Effector memory CD8-positive, alpha-beta T cell (primary cell): ENCODE results near the gene CHRNA10.
"Not testable (repeated sequence)": the region's sequence is repeated elsewhere in the genome, so short reads cannot be mapped to it uniquely, and the experiment has no call there.

Source experiments
- ATAC-seq: fragments of 150-1000 bp; cut with Tn5 transposase; replicated peaks from 2 replicates; pipeline ENCODE4 v1.10.0; 2021; ENCODE audit warnings: mild to moderate bottlenecking, moderate library complexity
- DNase-seq, 3 experiments: peaks; one replicate each; pipeline ENCODE4 v3.0.0; 2021
- H3K27ac Mint-ChIP-seq, 2 donors: one replicate each; pipeline ENCODE4 v1.8.0; 2022; ENCODE audit warnings: mild to moderate bottlenecking in 2 of 2, mixed read lengths in 2 of 2, moderate library complexity in 2 of 2
- H3K27me3 Mint-ChIP-seq, 2 donors: one replicate each; pipeline ENCODE4 v1.8.0; 2022; ENCODE audit warnings: mixed read lengths in 2 of 2
- H3K36me3 Mint-ChIP-seq: one replicate; pipeline ENCODE4 v1.8.0; 2022; ENCODE audit warnings: mild to moderate bottlenecking, moderate library complexity, mixed read lengths; ENCODE audit not compliant: insufficient read depth
- H3K4me1 Mint-ChIP-seq, 2 donors: one replicate each; pipeline ENCODE4 v1.8.0; 2022; ENCODE audit warnings: low read depth in 2 of 2, mixed read lengths in 2 of 2
- H3K4me3 Mint-ChIP-seq, 2 donors: one replicate each; pipeline ENCODE4 v1.8.0; 2022; ENCODE audit warnings: mild to moderate bottlenecking in 2 of 2, mixed read lengths in 2 of 2, moderate library complexity in 2 of 2
- H3K9me3 Mint-ChIP-seq, 2 donors: one replicate each; pipeline ENCODE4 v1.8.0; 2022; ENCODE audit warnings: mixed read lengths in 2 of 2

The CHRNA10 gene

DNA sequence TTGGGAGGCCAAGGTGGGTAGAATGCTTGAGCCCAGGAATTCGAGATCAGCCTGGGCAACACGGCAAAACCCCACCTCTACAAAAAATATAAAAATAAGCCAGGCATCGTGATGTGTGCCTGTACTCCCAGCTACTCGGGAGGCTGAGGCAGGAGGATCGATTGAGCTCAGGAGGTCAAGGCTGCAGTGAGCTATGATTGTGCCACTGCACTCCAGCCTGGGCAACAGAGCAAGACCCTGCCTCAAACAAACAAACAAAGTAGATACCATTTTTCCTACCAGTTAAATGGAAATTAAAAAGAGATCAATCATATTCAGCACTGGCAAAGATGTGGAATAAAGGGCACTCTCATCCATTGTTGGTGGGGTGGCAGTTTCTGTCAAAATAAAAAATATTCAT, 13.9 kb downstream of the CHRNA10 start:
- not testable (repeated sequence) for H3K4me1 Mint-ChIP-seq, H3K36me3 Mint-ChIP-seq, H3K4me3 Mint-ChIP-seq, DNase-seq, H3K9me3 Mint-ChIP-seq, ATAC-seq, H3K27ac Mint-ChIP-seq
- peaks cover 9 to 17% of the 10 kb centered on the region in 2 donors for H3K27me3 Mint-ChIP-seq

DNA sequence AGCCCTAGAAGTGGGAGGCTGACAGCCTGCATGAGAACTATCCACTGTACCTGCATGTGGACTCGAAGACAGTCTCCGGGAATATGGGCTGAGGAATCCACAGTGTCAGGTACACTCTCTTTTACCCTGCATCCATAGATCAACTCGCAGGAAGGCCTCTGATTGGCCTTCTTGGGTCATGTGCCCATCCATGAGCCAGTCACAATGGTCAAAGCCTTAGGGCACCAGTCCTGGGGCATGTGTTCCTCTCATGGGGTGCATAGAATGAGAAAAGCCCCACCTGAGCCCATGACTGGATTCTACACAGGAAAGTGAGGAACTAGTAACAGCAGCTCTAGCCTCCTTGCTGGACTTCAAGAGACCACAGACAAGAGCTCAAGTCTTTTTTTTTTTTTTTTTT, 15.6 kb downstream of the CHRNA10 start:
- Mint-ChIP-seq H3K9me3 (no peaks in the 10 kb centered on the region), H3K4me1 (no peaks in the 10 kb centered on the region), H3K36me3 (no peaks in the 10 kb centered on the region), H3K27ac (no peak overlapping the region), H3K27me3 (peaks cover 17 to 20% of the 10 kb centered on the region in 2 donors), H3K4me3 (no peak overlapping the region)
- DNase-seq (no peak), ATAC-seq (no peak)

DNA sequence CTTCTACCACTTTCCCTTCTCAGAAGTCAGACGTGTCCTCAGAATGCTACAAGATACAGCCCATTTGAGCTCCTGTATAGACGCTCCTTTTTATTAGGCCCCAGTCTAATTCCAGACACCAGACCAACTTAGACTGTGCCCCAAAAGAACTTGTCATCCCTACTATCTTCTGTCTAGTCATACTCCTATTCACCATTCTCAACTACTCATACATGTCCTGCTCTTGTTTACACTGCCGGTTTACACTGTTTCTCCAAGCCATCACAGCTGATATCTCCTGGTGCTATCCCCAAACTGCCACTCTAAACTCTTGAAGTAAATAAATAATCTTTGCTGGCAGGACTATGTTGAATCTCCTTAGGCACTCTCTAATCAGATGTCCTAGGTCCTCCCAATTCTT, 18.7 kb downstream of the CHRNA10 start:
- H3K4me3 Mint-ChIP-seq, DNase-seq, H3K9me3 Mint-ChIP-seq, H3K27ac Mint-ChIP-seq, H3K36me3 Mint-ChIP-seq, H3K4me1 Mint-ChIP-seq, ATAC-seq: not testable (repeated sequence)
- peaks cover 0 to 40% of the 10 kb centered on the region in 2 donors for H3K27me3 Mint-ChIP-seq

DNA sequence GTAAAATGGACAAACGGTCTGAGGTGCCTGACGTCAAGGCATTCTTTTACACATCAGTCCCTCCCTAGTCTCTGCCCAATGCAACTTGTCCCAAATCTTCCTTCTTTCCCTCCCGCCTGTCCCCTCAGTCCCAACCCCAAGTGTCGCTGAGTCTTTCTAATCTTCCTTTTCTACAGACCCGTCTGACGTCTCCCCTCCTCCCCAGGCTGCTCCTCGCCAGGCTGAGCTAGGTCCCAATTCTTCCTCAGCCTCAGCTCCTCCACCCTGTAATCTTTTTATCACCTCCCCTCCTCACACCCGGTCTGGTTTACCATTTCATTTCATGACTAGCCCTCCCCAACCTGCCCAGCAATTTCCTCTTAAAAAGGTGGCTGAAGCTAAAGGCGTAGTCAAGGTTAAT, 21.8 kb downstream of the CHRNA10 start:
- H3K27ac Mint-ChIP-seq, DNase-seq, H3K4me3 Mint-ChIP-seq, H3K36me3 Mint-ChIP-seq, ATAC-seq, H3K4me1 Mint-ChIP-seq, H3K9me3 Mint-ChIP-seq: not testable (repeated sequence)
- peaks cover 27 to 65% of the 10 kb centered on the region in 2 donors for H3K27me3 Mint-ChIP-seq

DNA sequence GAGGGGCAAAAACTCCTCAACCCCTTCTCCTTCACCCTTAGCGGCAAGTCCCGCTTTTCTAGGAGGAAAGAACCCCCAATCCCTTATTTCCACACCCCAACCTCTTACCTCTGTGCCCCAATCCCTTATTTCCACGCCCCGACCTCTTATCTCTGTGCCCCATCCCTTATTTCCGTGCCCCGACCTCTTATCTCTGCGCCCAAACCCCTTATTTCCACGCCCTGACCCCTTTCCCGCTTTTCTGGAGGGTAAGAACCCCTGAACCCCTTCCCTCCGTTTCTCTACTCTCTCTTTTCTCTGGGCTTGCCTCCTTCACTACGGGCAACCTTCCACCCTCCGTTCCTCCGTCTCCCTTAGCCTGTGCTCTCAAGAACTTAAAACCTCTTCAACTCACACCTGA, 22.3 kb downstream of the CHRNA10 start:
- not testable (repeated sequence) for H3K9me3 Mint-ChIP-seq, H3K4me1 Mint-ChIP-seq, H3K4me3 Mint-ChIP-seq, H3K27ac Mint-ChIP-seq, ATAC-seq, H3K36me3 Mint-ChIP-seq, DNase-seq
- peaks cover 32 to 67% of the 10 kb centered on the region in 2 donors for H3K27me3 Mint-ChIP-seq

DNA sequence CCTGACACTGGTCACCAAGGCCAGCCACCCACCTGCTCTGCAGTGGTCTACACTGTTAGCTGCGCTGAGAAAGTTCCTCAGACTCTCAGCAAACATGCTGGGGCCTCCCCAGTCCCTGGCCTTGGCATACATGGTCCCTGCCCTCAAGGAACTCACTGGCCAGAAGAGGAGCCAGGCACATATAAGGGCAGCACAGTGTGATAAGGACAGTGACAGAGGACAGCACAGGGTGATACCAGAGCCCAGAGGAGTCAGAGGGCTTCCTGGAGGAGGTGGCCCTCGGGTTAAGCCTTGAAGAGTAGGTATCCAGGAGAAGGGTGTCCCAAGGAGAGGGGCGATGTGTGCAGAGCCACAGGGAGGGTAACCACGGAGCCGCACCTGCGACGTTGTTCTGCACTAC, 25.6 kb downstream of the CHRNA10 start:
- DNase-seq (no peak), ATAC-seq (no peak)
- peaks cover 60 to 82% of the 10 kb centered on the region in 2 donors for H3K27me3 Mint-ChIP-seq
- no peak overlapping the region for H3K27ac Mint-ChIP-seq
- H3K9me3 Mint-ChIP-seq: no peaks in the 10 kb centered on the region
- H3K36me3 Mint-ChIP-seq: no peaks in the 10 kb centered on the region
- H3K4me3 Mint-ChIP-seq: no peak overlapping the region
- peaks cover 8 to 10% of the 10 kb centered on the region in 2 donors for H3K4me1 Mint-ChIP-seq

DNA sequence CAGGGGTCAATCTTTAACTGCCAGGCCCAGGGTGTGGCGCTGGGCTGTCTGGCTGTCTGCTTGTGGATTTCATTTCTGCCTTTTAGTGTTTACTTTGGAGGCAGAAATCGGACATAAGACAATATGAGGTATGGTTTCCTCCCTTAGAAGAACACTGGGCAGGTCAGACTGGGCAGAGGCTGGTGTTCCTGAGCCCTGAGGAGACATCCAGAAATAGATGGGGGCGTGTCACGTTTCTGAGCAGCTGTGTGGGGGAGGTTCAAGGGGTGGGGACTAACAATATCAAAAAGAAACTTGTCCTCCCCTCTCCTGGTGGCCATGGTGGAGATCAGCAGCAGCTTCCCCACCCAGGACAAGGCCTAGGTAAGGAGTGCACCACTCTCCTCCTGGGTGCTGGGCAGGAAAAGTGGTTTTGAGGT, 26.4 kb downstream of the CHRNA10 start, which contains the start of gene ART1:
Gene ART1 (plus strand): TSS at position 312 of the 419 bp plus-strand sequence. CDS start 14,086 bp downstream, outside the sequence.
- peak within 1 kb of the TSS in 1 of 2 donors; percentile 49 for H3K27ac Mint-ChIP-seq
- H3K27me3 Mint-ChIP-seq: peaks cover 68 to 80% of the 10 kb centered on the region in 2 donors
- peaks cover 1% of the 10 kb centered on the region for H3K36me3 Mint-ChIP-seq
- H3K9me3 Mint-ChIP-seq: no peaks in the 10 kb centered on the region
- no peak within 1 kb of the TSS for H3K4me3 Mint-ChIP-seq
- DNase-seq: no peak
- ATAC-seq: no peak
- peaks cover 8 to 10% of the 10 kb centered on the region in 2 donors for H3K4me1 Mint-ChIP-seq

DNA sequence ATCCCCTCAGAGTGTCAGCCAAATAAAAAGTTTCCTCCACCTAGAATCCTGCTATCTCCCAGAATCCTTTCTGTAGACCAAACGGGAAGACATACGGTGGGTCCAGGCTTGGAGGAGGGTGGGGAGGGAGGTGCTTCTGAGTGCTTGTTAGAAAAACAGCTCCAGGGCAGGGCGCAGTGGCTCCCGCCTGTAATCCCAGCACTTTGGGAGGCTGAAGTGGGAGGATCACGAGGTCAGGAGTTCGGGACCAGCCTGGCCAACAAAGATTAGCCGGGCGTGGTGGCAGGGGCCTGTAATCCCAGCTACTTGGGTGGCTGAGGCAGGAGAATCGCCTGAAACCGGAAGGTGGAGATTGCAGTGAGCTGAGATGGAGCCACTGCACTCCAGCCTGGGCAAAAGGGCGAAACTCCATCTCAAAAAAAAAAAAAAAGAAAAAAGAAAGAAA, 28.1 kb downstream of the CHRNA10 start:
- peak overlapping the region; percentile 71 to 76 for H3K4me3 Mint-ChIP-seq
- not testable (repeated sequence) for DNase-seq, H3K9me3 Mint-ChIP-seq, H3K36me3 Mint-ChIP-seq, ATAC-seq, H3K4me1 Mint-ChIP-seq, H3K27ac Mint-ChIP-seq
- H3K27me3 Mint-ChIP-seq: peaks cover 80 to 85% of the 10 kb centered on the region in 2 donors

DNA sequence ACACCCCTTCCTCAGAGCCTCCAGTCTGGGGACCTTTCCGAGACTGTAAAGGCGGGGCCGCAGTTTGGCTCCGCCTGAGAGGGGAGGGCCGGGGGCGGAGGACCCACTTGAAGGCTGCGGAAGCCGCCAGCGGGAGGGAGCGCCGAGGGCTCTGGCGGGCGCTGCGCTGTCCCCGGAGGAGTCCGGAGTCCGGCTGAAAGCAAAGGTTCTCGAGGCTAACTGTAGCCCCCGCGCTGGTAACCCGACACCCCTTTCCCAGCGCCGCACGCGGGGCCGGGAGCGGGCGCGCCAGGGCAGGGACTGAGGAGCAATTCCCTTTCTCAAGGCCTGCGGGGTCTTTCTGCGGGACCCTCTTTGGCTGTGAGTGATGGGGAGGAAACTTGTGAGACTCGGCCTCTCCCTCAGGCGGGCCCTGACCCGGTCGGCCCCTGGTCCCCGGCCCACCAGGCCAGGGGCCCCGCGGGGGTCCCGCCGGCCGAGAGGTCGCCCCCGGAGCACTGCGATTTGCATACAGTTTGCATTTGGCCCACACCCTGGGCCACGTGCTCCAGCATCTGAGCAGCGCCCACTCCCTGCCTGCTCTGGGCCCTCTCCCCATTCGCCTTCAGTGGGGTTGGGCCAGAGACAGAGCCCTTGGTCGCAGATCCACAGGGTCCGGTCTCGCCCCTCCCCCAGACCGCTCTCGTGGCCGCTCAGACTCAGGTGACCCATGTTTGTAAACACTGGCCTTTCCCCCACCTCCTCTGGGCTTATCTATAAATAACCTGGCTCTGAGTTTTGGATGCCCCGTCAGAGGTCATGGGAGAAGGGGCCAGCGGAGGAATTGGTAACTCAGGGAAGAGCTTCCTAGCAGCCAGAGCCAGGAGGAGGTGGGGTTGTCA, 28.9 kb downstream of the CHRNA10 start:
- peaks cover 8% of the 10 kb centered on the region in 2 donors for H3K4me1 Mint-ChIP-seq
- no peaks in the 10 kb centered on the region for H3K9me3 Mint-ChIP-seq
- DNase-seq: peak; percentile 28 to 41 (median 33)
- peaks cover 83 to 93% of the 10 kb centered on the region in 2 donors for H3K27me3 Mint-ChIP-seq
- H3K4me3 Mint-ChIP-seq: peak overlapping the region; percentile 71 to 76
- H3K36me3 Mint-ChIP-seq: peaks cover 6% of the 10 kb centered on the region
- peak overlapping the region in 1 of 2 donors; percentile 67 for H3K27ac Mint-ChIP-seq
- peak; percentile 89 for ATAC-seq

DNA sequence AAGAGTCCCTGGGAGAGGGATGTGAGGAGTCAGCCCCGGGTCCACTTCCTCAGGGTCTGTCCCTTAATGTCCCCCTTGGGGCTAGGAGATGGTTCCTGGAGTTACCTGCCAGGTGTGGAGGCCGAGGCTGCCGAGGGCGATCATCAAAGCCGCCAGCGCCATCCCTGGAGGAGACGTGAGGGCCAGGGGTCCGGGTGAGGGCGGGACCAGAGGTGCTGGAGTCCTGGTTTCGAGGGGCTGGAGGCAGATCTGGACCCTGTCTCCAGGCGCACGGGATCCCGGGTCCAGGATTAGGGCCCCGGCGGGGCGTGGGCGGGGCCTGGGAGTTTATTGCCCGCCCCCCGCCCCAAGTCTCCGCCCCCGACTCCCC, 29.5 kb downstream of the CHRNA10 start, which contains the start of gene ART5:
Gene ART5 (minus strand): TSS at position 292 of the 370 bp plus-strand sequence. CDS start 130 bp downstream, at position 162.
- ATAC-seq: no peak

DNA sequence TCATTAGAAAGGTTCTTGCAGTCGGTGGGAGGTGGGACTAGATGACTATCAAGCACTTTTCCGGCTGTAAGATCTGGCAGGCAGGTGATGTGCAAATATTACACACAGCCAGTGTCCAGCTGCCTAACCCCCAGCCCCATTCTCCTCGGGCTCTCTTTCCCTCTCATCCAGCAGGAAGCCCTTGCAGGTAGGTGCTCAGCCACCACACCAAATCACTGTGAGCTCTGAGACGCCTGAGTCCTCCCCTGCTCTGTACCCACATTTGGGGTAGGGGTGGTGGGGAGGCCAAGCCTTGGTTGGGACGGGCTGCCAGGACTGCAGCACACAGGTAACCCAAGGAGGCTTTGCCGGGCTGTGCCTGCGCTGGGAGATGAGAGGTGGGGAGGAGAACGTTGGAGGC, 30.0 kb downstream of the CHRNA10 start:
- DNase-seq (no peak), ATAC-seq (no peak)
- Mint-ChIP-seq H3K4me3 (peak overlapping the region; percentile 77 to 85), H3K36me3 (peaks cover 6% of the 10 kb centered on the region), H3K27me3 (peaks cover 87 to 96% of the 10 kb centered on the region in 2 donors), H3K4me1 (peaks cover 8% of the 10 kb centered on the region in 2 donors), H3K9me3 (no peaks in the 10 kb centered on the region), H3K27ac (peak overlapping the region in 1 of 2 donors; percentile 55)

More for the DNA sequence above, 29.5 kb downstream of the CHRNA10 start, which contains the start of gene ART5:
- no peak for DNase-seq
- Mint-ChIP-seq H3K27ac (peak within 1 kb of the TSS; percentile 55 to 67), H3K4me1 (peaks cover 8% of the 10 kb centered on the region in 2 donors), H3K27me3 (peaks cover 87 to 96% of the 10 kb centered on the region in 2 donors), H3K36me3 (peaks cover 6% of the 10 kb centered on the region), H3K4me3 (peak within 1 kb of the TSS; percentile 77 to 85), H3K9me3 (no peaks in the 10 kb centered on the region)

DNA sequence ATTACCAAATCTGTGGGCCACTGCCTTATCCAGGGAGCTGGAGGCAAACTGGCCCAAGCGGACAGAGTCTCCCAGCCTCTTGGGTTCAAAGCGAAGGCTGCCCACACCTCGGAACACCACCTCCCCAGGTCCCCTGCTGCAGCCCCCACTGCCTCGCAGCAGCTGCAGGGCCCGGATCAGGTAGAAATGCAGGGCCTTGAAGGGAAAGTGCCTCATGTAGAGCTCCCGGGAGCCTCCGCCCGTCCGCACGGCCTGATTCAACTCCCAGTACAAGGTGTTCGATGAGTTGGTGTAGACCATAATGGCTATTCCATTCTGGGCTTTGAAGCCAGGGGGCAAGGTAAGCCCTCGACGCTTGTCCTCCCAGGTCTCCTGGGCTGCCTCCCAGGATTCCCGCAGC, 31.3 kb downstream of the CHRNA10 start:
- Mint-ChIP-seq H3K36me3 (peaks cover 6% of the 10 kb centered on the region), H3K27ac (no peak overlapping the region), H3K9me3 (no peaks in the 10 kb centered on the region), H3K4me1 (peaks cover 8% of the 10 kb centered on the region in 2 donors), H3K27me3 (peaks cover 83 to 96% of the 10 kb centered on the region in 2 donors), H3K4me3 (no peak overlapping the region)
- ATAC-seq (no peak), DNase-seq (no peak)

DNA sequence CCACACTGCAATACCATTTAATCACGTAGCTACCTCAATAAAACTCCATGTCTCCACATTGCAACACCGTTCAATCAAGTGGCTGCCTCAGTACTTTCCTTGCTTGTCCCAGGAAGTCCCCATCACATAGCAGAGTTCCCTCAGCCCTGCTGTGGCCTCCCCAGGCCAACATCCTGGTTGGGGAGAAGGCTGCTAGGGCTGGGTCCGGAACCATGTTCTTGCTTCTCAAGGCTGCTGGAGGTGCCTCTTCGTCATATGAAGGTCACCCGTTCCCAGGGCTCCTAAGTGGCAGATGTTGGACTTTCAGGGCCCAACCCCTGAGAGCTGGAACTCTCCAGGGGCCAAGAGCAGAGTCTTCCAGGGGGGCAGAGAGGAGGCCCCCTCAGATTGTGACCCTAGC, 32.7 kb downstream of the CHRNA10 start:
- H3K27me3 Mint-ChIP-seq: peaks cover 82 to 90% of the 10 kb centered on the region in 2 donors
- H3K9me3 Mint-ChIP-seq: no peaks in the 10 kb centered on the region
- H3K4me1 Mint-ChIP-seq: peaks cover 8% of the 10 kb centered on the region in 2 donors

DNA sequence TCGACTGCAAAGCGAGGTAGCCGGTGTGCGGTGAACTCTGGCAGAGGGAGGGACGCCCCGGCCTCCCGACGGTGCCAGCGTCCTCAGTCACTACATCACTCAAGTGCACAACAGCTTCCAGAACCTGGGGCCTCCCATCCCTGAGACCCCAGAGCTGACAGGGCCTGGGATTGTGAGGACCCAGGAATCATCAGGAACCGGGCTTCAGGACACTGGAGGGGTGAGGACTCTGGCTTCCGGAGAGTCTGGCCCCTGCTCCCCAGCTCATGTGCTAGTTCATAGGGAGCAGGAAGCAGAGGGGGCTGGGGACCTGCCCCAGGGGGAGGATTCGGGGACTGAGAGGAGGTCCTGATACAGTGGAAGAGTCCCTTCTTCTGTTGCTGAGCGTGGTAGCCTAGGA, 34.0 kb downstream of the CHRNA10 start:
- DNase-seq (no peak), ATAC-seq (no peak)
- Mint-ChIP-seq H3K4me1 (peaks cover 5% of the 10 kb centered on the region in 2 donors), H3K4me3 (no peak overlapping the region), H3K9me3 (no peaks in the 10 kb centered on the region), H3K36me3 (peaks cover 6% of the 10 kb centered on the region), H3K27me3 (peaks cover 70 to 77% of the 10 kb centered on the region in 2 donors), H3K27ac (no peak overlapping the region)

More for the DNA sequence above, 32.7 kb downstream of the CHRNA10 start:
- DNase-seq: no peak
- Mint-ChIP-seq H3K36me3 (peaks cover 6% of the 10 kb centered on the region), H3K4me3 (no peak overlapping the region), H3K27ac (no peak overlapping the region)
- no peak for ATAC-seq
